ENCODE results near the gene TRABD2B.

- TF ChIP-seq, protein P1, sequence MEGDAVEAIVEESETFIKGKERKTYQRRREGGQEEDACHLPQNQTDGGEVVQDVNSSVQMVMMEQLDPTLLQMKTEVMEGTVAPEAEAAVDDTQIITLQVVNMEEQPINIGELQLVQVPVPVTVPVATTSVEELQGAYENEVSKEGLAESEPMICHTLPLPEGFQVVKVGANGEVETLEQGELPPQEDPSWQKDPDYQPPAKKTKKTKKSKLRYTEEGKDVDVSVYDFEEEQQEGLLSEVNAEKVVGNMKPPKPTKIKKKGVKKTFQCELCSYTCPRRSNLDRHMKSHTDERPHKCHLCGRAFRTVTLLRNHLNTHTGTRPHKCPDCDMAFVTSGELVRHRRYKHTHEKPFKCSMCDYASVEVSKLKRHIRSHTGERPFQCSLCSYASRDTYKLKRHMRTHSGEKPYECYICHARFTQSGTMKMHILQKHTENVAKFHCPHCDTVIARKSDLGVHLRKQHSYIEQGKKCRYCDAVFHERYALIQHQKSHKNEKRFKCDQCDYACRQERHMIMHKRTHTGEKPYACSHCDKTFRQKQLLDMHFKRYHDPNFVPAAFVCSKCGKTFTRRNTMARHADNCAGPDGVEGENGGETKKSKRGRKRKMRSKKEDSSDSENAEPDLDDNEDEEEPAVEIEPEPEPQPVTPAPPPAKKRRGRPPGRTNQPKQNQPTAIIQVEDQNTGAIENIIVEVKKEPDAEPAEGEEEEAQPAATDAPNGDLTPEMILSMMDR (tag by site-specific recombination; IDR thresholded peaks at IDR 0.05) = no peak
- no peak for TF ChIP-seq ZNF341 (tag by site-specific recombination; IDR thresholded peaks at IDR 0.05; ENCODE audit: low read depth)
- no peak for TF ChIP-seq KLF9 (tag by site-specific recombination; IDR thresholded peaks at IDR 0.05; ENCODE audit: low read depth)
Observed at GRCh38 chr1:47911424-47911823, 85.8 kb downstream of the TRABD2B start.
